ENCODE measurements around the gene QRSL1.
"Not testable (repeated sequence)": the region's sequence is repeated elsewhere in the genome, so short reads cannot be mapped to it uniquely, and the experiment has no call there.

QRSL1 gene

GRCh38 chr6:106623039-106623438 lies 6.3 kb upstream of the QRSL1 start:
- no peak for DNase-seq (ENCODE audit: low read depth in 2 of 3, low spot score in 1 of 3)

- DNase-seq (ENCODE audit: low read depth in 2 of 3, low spot score in 1 of 3): no peak
These were observed 2.9 kb upstream of the QRSL1 start for GRCh38 chr6:106626485-106626884.

- not testable (repeated sequence) for DNase-seq (ENCODE audit: low read depth in 2 of 3, low spot score in 1 of 3)
These were observed 1.6 kb upstream of the QRSL1 start for GRCh38 chr6:106627760-106628159.

- DNase-seq (ENCODE audit: low read depth in 2 of 3, low spot score in 1 of 3): no peak
These were observed 698 bp upstream of the QRSL1 start for GRCh38 chr6:106628658-106629102.

GRCh38 chr6:106629859-106630163 lies 433 bp downstream of the QRSL1 start:
- no peak for DNase-seq (ENCODE audit: low read depth in 2 of 3, low spot score in 1 of 3)

GRCh38 chr6:106630366-106630765 lies 988 bp downstream of the QRSL1 start:
- no peak for DNase-seq (ENCODE audit: low read depth in 2 of 3, low spot score in 1 of 3)

- DNase-seq (ENCODE audit: low read depth in 2 of 3, low spot score in 1 of 3): no peak
These were observed 2.0 kb downstream of the QRSL1 start for GRCh38 chr6:106631346-106631745.

GRCh38 chr6:106634565-106634964 lies 5.2 kb downstream of the QRSL1 start:
- no peak for DNase-seq (ENCODE audit: low read depth in 2 of 3, low spot score in 1 of 3)

GRCh38 chr6:106637051-106637716 lies 7.8 kb downstream of the QRSL1 start:
- DNase-seq (ENCODE audit: low read depth in 2 of 3, low spot score in 1 of 3): no peak

GRCh38 chr6:106637717-106638341 lies 8.5 kb downstream of the QRSL1 start:
- no peak for DNase-seq (ENCODE audit: low read depth in 2 of 3, low spot score in 1 of 3)

GRCh38 chr6:106639812-106640211 lies 10.4 kb downstream of the QRSL1 start:
- no peak for DNase-seq (ENCODE audit: low read depth in 2 of 3, low spot score in 1 of 3)

- no peak for DNase-seq (ENCODE audit: low read depth in 2 of 3, low spot score in 1 of 3)
These were observed 13.1 kb downstream of the QRSL1 start for GRCh38 chr6:106642476-106642875.

GRCh38 chr6:106643061-106643460 lies 13.7 kb downstream of the QRSL1 start:
- no peak for DNase-seq (ENCODE audit: low read depth in 2 of 3, low spot score in 1 of 3)

GRCh38 chr6:106648651-106649308 lies 19.4 kb downstream of the QRSL1 start:
- DNase-seq (ENCODE audit: low read depth in 2 of 3, low spot score in 1 of 3): no peak

- DNase-seq (ENCODE audit: low read depth in 2 of 3, low spot score in 1 of 3): no peak
These were observed 29.1 kb downstream of the QRSL1 start for GRCh38 chr6:106658469-106658868.

- no peak for DNase-seq (ENCODE audit: low read depth in 2 of 3, low spot score in 1 of 3)
These were observed 30.5 kb downstream of the QRSL1 start for GRCh38 chr6:106659859-106660258.

GRCh38 chr6:106662458-106662857 lies 33.1 kb downstream of the QRSL1 start:
- DNase-seq (ENCODE audit: low read depth in 2 of 3, low spot score in 1 of 3): no peak

- no peak for DNase-seq (ENCODE audit: low read depth in 2 of 3, low spot score in 1 of 3)
These were observed 37.1 kb downstream of the QRSL1 start for GRCh38 chr6:106666282-106667021.

GRCh38 chr6:106667022-106667402 lies 37.6 kb downstream of the QRSL1 start:
- DNase-seq (ENCODE audit: low read depth in 2 of 3, low spot score in 1 of 3): no peak

- no peak for DNase-seq (ENCODE audit: low read depth in 2 of 3, low spot score in 1 of 3)
These were observed 40.9 kb downstream of the QRSL1 start for GRCh38 chr6:106670236-106670635.

- no peak for DNase-seq (ENCODE audit: low read depth in 2 of 3, low spot score in 1 of 3)
These were observed 42.3 kb downstream of the QRSL1 start for GRCh38 chr6:106671651-106672050.
